Activated naive CD4-positive, alpha-beta T cell (primary cell): ENCODE measurements around the gene KLC1.
A peak's percentile ranks its signal among the peaks of the same experiment; 100 is the strongest.

Experiments
- DNase-seq, 4 experiments: peaks; one replicate each; lab custom pipeline; 2025; lab: John Stamatoyannopoulos, UW

KLC1 gene

DNA sequence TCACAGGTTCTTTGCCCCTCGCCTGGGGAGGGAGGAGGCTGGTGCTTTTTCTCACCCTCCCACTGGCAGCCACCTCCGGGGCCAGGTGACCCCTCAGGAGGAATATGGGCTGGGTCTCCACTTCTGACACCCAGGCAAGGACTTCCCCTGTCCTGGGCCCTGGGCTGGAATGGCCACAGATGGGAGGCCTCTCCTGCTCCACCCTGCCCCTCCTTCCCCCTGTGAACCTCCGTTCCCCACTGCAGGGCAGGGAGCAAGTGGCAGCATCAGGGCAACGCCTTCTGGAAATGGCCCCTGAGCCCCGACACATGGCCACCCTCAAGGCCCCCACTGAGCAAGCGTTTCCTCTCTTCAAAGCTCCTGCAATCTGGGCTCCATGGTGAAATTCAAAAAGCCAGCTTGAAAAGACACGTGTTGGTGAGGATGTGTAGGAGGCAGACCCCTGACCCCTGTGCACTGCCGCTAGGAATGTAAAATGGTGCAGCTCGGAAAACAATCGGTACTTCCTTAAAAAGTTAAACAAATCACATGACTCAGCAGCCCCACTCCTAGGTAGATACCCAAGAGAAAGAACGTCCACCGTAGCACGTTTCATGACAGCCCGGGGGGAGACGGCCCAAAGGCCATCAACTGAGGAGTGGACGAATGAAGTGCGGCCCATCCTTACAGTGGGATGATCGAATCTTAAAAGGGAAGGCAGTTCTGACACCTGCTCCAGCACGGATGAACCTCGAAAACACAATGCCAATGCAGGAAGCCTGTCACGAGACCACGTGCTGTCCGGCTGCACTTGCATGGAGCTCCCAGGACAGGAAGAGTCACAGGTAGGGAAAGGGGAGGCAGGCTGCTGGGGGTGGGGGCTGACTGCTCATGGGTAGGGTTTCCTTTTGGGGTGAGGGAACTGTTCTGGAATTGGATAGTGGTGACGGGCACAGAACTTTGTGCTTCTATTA, 74.7 kb downstream of the KLC1 start:
- no peak for DNase-seq

- no peak for DNase-seq
Observed at GRCh38 chr14:103704708-103705107, 75.7 kb downstream of the KLC1 start.

DNA sequence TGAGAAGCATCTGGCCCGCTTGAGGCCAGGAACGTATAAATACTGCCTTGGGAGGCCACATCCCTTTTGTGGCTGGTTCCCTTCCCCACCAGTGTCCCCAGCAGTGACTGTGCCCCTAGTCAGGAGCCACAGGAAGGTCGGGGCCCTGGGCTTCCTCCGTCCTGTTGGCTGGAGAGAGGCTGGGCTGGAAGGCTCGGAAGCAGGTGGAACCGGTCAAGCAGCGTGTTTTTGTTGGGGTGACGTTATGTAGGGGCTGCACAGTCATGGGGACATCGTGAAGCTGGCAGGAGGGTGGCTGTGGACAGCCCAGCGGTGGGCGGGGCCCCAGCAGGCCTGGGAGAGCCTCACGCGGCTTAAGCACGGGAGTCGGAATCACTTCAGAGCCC, 76.1 kb downstream of the KLC1 start:
- no peak for DNase-seq

DNA sequence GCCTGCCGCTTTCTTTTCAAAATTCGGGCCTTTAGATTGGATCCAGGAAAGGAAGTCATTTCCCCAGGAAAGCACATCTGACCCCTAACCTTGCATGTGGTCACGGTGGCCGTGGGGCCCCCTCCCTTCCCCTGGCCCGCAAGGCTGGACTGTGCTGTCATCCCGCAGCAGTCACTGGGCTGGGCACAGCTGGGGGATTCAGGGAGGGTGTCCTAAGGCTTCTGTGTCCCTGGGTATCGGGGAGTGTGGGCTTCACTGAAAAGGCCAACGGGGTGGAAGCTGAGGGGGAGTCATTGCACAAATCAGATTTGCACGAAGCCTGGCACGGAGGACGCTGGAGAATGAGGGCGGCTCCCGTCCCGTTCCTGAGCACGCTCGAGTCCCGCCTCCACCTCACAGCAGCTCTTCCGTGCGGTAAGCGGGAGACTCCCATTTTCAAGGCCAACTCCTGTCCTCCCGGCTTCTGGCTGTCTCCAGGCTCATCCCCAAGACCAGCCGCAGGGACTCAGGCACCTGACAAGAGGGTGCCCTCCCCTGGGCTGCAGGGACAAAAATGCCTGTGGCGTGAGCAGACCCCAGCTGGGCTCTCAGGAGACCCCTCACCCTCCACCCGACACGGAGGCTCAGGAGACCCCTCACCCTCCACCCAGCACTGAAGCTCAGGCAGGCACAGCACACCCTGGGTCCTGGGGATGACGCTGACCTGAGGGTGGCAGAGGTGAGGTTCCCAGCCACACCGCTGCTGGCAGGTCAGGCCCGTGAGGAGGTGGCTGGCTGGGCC, 76.7 kb downstream of the KLC1 start:
- DNase-seq: no peak

GRCh38 chr14:103706551-103707328, 77.7 kb downstream of the KLC1 start:
- no peak for DNase-seq

- no peak for DNase-seq
Observed at GRCh38 chr14:103707329-103708263, 78.6 kb downstream of the KLC1 start.

GRCh38 chr14:103708750-103709187, 79.8 kb downstream of the KLC1 start:
- no peak for DNase-seq

DNA sequence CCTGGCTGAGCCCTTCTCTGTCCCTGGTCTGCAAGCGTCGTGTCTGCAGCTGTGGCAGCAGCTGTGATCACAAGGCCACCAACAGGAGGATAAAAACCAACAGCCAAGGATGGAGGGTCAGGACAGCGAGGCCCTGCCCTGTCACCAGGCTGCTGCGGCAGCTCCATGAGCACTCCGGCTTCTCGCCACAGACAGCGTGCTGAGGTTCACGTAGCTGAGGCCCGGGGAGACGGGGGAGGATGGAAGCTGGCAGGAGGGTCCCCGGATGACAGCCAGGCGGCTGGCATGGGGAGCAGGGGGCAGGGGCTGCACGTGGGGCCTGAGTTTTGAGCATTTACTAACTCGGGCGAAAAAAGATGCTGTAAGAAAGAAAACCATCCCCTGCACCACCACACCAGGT, 80.8 kb downstream of the KLC1 start:
- no peak for DNase-seq

DNA sequence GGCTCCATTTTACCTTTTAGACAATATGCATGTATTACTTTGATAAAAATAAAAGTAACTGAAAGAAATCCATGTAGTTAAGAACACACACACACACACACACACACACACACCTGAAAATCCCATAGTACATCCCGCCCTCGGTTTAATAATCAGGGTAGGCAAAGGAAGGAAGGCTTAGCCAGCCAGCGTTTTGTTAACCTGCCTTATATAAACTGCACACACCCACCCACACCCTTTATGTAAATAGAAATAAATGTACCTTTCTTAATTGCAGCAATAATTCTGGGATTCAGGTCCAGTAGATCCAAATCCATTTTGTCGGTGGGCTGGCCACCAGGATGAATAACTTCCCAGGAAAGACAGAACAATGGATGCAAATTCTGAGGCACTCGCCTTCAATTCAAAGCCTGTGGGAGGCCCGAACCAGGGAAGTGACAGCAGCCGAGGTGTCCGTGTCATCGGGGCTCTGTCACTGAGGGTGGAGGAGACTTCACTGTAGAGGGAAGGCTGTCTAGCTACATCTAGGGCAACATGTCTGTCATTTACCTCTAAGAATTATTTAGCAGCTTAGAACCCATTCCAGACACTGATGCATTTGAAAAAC, 81.9 kb downstream of the KLC1 start:
- no peak for DNase-seq

DNA sequence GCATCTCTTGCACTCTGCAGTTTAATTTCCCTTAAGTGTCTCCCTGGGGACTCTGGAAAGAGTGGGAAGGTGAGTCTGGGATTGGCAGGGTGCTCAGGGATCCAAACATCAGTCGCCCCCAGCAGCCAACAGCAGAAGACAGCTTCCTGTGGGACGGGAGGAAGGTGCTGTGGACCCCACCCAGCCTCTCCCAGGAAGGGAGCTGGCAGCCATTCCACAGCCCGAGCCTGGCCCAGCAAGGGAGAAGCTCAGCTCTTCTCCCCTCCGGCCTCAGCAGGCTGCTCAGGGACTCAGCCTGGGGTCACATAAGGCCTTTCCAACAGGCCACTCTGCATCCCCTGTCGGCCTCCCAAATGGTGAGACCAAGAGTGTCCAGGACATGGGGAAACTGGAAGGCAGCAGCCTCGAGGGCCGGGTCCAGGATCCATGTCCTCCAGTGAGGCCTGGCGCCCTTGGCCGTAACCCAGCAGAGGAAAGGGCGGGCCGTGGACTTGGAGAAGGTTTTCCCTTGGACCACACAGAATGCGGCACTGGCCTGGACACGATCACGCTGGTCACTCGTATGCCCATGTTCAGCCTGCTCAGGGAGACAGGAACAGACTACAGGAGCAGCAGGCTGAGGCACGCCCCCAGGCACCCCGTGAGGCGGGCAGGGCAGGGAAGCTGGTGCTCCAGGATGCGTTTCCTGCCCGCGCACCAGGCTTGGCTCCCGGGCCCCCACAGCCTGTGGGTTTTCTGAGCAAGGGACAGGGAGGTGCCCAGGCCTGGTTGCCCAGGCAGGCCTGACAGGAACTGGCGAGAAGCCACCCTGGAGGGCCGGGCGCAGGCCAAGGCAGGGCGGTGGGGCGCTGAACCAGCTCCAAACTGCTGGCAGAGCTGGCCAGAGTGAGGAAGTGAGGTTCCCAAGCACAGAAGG, 82.8 kb downstream of the KLC1 start:
- no peak for DNase-seq

DNA sequence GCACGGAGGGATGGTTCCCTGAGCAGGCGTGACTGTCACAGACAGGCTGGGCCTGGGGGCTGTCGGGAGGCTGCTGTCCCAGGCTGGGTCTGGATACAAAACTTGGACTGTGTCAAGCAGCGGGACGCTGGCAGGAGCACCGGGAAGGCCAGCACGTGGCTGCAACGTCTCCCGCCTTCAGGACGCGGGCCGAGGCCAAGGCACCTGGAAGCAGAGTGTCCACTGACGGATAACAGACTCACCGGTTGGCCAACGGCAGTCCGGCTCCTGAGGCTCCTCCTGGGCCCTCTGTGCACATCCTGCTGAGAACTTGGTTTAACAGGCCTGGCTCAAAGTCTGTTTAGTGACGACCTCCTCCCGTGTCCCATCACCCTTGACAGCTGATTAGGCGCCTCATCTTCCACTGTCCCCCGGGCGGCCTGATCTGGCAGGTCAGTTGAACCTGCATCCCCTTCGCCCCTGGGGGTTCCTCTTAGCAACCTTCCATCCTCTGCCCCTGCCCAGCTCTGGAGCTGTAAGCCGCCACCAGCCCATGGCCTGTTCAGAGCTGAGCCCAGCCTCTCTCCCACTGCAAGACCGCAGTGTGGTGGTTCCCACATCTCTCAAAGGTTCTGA, 83.7 kb downstream of the KLC1 start:
- no peak for DNase-seq

GRCh38 chr14:103713304-103714062, 84.5 kb downstream of the KLC1 start:
- DNase-seq: no peak

DNA sequence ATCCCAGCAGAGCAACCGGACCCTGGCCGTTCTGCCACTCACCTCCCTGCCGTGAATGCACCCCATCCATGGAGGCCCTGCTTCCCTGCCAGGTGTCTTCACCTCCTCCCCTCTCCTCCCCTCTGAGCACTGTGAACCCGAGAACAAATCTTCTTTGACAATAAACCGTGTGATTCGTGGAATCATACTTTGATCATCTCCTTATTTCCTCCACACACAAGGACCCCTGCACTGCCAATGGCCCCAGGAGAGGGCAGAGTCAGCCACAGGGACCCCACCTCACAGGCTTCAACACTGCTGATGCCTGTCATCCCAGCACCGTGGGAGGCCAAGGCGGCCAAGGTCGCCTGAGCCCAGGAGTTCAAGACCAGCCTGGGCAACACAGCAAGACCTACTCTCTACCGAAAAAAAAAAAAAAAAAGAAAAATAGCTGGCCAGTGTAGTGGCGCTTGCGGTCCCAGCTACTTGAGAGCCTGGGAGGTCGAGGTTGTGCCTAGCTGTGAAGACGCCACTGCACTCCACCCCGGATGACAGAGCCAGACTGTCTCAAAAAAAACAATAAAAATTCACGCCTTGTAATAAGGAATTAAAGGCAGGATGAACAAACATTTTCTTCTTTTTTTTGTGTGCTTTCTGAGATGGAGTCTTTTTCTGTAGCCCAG, 85.2 kb downstream of the KLC1 start:
- no peak for DNase-seq

DNA sequence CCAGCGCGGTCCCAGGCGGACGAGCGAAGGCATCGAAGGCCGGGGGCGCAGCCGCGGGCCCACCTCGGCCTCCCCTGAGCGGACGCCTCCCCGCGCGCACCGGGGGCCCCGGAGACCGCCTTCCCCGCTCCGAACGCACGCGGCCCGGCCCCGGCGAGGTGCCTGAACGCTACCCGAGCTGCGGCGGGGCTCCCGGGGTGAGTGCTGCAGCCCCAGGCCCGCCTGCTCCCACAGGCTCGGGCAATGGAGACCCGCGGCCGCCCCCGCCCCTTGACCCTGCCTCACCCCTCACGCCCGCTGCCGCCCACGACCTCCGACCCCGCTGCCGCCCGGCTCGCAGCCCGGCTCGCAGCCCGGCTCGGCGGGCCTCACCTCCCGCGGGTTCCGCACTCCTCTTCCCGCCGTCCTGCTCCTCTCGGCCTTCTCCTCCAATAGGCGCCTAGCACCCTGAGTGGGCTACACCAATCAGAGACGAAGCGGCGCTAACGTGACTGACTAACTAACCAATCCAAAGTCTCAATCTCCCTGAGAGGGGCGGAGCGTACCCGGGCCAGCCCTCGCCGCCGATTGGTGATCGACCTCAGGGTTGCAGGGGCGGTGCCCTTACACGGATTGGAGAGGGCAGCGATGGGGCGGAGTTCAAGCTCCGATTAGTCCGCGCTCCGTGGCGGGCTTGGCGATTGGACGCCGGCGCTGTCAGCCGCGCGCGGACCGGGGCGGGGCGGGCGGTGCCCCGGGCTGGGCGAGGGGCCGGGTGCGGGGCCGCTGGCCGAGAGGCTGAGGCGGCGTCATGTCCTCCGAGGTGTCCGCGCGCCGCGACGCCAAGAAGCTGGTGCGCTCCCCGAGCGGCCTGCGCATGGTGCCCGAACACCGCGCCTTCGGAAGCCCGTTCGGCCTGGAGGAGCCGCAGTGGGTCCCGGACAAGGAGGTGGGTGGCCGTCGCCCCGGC, 86.3 kb downstream of the KLC1 start, which contains the start of the genes XRCC3 and ZFYVE21:
Gene XRCC3, minus strand, starts transcription at position 400 of the 949 bp plus-strand sequence. CDS start 4,364 bp downstream, outside the sequence.
Gene ZFYVE21, plus strand, starts transcription at position 759 of the 949 bp plus-strand sequence. Its CDS starts 32 bp downstream, at position 791.
- peak; percentile 97 to 99 (median 98) for DNase-seq

DNA sequence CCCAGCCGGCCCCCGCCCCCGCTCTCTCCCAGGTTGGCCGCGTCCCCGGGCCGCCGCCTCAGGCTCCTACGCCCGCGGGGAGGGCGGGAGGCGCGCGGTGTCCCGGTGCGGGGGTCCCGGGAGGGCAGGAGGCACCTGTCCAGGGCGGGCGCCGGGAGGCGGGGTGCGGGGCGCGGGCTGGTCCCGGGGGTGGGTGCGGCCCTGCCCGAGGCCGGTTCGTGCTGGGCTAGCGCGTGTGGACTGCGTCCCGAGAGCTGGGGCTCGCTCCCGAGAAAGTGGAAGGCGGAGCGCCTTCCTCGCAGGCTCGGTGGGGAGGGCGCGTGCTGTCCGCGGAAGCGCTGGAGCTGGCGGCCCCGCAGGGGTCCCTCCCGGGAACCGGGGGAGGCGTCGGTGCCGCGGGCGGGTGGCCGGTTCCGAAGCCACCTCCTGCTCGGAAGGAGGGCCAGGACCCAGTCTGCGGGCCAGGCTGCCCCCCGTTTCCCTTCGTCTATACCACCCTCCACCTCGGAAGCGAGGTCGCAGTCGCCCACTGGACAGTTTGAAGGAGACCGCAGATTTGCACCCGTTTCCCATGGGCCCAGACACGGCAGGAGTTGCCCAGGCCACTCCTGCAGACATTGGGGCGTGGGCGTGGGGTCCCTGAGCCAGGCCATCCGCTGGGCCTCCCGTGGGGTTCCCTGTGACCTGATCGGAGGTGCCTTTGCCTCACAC, 87.2 kb downstream of the KLC1 start:
- DNase-seq: no peak
